SJSA1 (cell line): Measurements from ENCODE around the gene SEMA3F. TPM values are rescaled to one million over a fixed set of nuclear protein-coding genes. Genes with fewer than 3 reads are reported as not detected.

Experiments
- DNase-seq, 2 experiments: peaks; one replicate each; pipeline ENCODE4 v3.0.0-alpha.2; 2015 to 2020; ENCODE audit warnings: low spot score in 2 of 2, low read depth in 1 of 2
- H3K27ac ChIP-seq: fragments of 250-450 bp; sonication (Bioruptor Pico); 2 replicates; pipeline ENCODE4 v1.5.1; 2020; ENCODE audit warnings: mild to moderate bottlenecking, moderate library complexity
- H3K27me3 ChIP-seq: fragments of 250-450 bp; sonication (Bioruptor Pico); replicated peaks from 2 replicates; pipeline ENCODE4 v1.5.1; 2020; ENCODE audit warnings: mild to moderate bottlenecking, moderate library complexity
- H3K36me3 ChIP-seq: fragments of 250-450 bp; sonication (Bioruptor Pico); 2 replicates; pipeline ENCODE4 v1.5.1; 2020; ENCODE audit warnings: mild to moderate bottlenecking
- H3K4me1 ChIP-seq: fragments of 250-450 bp; sonication (Bioruptor Pico); replicated peaks from 2 replicates; pipeline ENCODE4 v1.6.1; 2021; ENCODE audit warnings: mild to moderate bottlenecking
- H3K4me3 ChIP-seq: fragments of 250-450 bp; sonication (Bioruptor Pico); 2 replicates; pipeline ENCODE4 v1.5.1; 2020; ENCODE audit warnings: mild to moderate bottlenecking
- H3K9me3 ChIP-seq: fragments of 250-450 bp; sonication (Bioruptor Pico); replicated peaks from 2 replicates; pipeline ENCODE4 v1.5.1; 2020; ENCODE audit warnings: mild to moderate bottlenecking
- total RNA-seq: library from RNA; depleted of rRNA; stranded (reverse); fragments of >200 nt; shearing (Covaris generic); gene quantifications from 2 replicates; pipeline ENCODE4 v1.2.3, GENCODE V29; 2014

The SEMA3F gene
- total RNA-seq, 1 experiment from 2014 or later: 0.58 TPM

DNA sequence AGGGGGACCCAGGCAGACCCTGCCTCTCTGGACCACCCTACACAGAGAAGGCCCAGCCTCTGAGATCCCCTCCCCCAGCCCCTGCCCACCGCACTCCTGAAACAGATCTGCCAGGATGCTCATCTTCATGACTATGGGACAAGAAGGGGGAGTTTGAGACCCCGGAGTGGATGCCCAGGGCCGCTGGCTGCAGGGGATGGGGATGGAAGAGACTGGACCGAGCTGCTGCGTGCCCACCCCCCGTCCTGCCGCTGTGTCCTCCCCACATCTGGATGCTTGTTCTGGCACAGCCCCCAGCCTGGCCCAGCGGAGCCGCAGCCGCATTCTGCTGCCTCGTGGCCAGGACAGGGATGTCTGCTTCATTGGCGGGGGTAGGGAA, 30.3 kb upstream of the SEMA3F start:
- Histone ChIP-seq H3K4me1 (no peaks in the 10 kb centered on the region), H3K4me3 (no peak overlapping the region), H3K27ac (no peak overlapping the region), H3K27me3 (no peaks in the 10 kb centered on the region), H3K36me3 (peaks cover 26% of the 10 kb centered on the region), H3K9me3 (no peaks in the 10 kb centered on the region)
- no peak for DNase-seq

DNA sequence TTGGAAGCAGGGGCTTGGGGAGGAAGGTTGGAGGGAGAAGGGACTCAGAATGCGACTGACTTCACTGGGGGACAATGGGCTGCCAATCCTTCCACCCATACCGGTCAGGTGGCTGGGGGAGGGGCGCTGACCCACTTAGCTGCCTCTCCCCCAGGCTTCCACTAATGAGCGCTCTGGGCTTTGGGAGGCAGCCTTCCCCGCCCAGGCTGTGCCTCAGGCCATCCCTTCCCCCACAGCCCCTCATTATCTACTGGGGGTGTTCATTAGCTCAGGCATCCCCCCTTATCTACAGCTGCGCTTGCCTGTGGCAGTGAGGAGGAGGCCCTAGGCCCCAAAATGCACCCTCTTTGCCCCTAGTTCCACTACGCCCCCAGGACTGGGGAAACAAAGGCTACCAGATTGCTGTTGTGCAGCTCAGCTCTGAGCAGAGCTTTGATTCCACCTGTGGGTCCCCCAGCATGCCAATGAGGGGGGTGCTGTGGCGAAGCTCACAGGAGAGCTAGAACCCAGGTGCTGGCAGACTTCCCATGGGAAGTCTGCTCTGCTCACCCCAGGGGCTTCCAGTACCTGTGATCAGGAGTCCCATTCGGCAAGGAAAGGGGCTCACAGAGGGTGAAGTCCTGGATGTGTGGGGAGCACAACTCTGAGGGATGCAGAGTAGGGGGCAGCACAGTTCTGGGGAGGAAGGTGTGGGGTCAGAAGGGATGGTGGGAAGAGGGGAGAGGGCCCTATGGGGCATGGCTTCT, 29.4 kb upstream of the SEMA3F start:
- no peaks in the 10 kb centered on the region for H3K4me1 ChIP-seq
- no peak overlapping the region for H3K27ac ChIP-seq
- H3K27me3 ChIP-seq: no peaks in the 10 kb centered on the region
- no peak for DNase-seq
- peaks cover 17% of the 10 kb centered on the region for H3K36me3 ChIP-seq
- H3K4me3 ChIP-seq: no peak overlapping the region
- no peaks in the 10 kb centered on the region for H3K9me3 ChIP-seq

DNA sequence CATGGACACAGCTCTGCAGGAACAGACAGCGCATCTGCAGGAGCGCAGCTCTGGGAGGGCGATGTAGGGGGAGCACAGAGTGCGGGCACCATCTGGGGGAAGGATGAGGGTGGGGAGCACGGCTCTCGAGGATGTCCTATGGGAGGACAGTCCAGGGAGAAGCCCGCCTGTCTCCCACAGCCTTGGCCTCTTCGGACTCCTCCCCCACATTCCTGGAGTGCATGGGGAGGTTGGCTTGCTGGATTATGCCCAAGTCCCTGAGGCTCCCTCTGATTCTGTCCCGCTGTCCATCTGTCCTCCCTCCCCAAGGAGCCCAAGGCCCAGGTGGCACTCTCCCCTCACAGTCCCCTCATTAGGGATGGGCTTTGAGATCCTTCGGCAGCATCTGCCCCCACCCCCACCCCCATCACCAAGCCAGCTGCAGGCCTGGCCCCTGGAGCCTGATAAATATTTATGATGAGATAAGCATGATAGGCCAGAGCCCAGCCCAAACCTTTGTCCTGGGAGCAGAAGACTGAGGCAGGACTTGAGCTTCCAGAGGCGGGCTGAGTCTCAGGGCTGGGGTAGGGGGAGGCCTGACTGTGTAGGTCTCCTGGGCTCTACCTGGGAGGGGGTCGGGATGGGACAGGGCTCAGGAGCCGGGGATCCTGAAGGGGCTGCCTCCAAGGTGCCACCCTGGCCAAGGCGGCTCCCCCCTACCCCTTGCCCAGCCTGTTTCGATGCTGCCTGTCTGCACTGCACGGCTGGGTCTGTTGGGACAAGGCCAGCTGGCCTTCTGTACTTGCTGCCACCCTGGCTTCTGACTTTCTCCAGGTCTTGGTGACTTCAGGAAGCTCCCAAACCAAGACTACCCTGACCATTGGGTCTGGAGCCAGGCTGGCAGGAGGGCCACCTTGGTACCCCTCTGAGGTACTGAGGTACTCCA, 28.6 kb upstream of the SEMA3F start:
- no peaks in the 10 kb centered on the region for H3K9me3 ChIP-seq
- no peaks in the 10 kb centered on the region for H3K27me3 ChIP-seq
- no peak overlapping the region for H3K27ac ChIP-seq
- peaks cover 9% of the 10 kb centered on the region for H3K36me3 ChIP-seq
- H3K4me3 ChIP-seq: no peak overlapping the region
- no peaks in the 10 kb centered on the region for H3K4me1 ChIP-seq
- no peak for DNase-seq

DNA sequence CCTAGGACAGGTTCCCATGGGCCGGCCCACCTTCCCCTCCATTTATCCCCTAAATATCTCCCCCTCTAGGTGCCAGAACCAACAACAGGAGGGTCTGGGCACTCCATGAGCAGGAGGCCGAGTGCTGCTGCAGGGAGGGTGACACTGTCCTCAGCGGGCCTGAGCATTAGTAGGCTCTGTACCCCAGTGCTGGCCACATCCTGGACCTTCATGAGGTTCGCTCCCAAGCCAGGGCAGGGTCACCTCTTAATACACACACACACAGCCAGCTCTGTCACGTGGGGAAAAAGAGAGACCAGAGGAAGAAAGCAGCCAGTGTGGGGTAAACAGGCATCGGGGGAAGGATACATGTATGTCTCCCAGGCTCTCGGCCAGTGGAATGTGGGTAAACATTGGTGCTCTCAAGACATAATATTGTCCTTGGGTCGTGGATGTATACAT, 27.9 kb upstream of the SEMA3F start:
- H3K27ac ChIP-seq: no peak overlapping the region
- no peak overlapping the region for H3K4me3 ChIP-seq
- peaks cover 1% of the 10 kb centered on the region for H3K36me3 ChIP-seq
- no peaks in the 10 kb centered on the region for H3K27me3 ChIP-seq
- DNase-seq: no peak
- no peaks in the 10 kb centered on the region for H3K4me1 ChIP-seq
- no peaks in the 10 kb centered on the region for H3K9me3 ChIP-seq

DNA sequence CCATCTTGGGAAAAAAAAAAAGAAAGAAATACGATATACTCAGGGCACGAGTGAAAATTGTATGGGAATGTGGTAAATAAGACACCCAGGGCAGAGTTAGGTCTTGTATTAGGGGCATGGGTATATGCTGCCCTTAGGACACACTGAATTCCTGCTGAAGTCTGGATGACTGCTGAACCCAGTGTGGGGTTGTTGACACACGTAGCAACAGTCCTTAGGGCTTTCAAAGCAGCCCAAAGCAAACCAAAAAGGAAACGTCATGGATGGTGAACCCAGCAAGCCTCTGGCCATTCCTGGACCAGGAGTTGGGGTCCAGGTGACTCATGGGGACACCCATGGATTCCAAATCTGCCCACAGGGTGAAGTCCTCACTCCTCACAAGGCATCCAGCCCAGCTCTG, 27.1 kb upstream of the SEMA3F start:
- Histone ChIP-seq H3K36me3 (no peaks in the 10 kb centered on the region), H3K4me3 (no peak overlapping the region)
- no peak for DNase-seq

DNA sequence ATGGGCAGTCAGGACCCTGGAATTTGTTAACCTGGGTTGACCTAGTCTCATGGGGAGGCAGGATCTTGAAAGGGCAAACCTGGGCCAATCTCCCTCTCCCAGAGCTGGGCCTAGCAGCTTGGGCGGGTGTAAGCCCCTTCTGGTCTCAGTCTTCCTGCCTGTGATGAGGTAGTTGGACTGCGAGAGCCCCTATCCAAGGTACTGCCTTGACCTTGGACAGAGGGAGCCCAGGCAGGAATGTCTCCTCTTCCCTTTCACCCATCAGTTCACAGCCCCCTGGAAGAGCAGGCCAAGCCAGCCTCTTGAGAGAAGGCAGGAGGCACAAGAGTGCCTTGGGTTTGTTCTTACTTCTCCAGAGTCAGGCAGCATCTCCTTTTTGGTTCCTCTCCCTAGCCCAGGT, 24.7 kb upstream of the SEMA3F start:
- no peak for DNase-seq
- H3K4me3 ChIP-seq: no peak overlapping the region
- no peaks in the 10 kb centered on the region for H3K9me3 ChIP-seq
- H3K27ac ChIP-seq: no peak overlapping the region
- H3K4me1 ChIP-seq: no peaks in the 10 kb centered on the region
- no peaks in the 10 kb centered on the region for H3K36me3 ChIP-seq
- no peaks in the 10 kb centered on the region for H3K27me3 ChIP-seq

More for the DNA sequence above, 27.1 kb upstream of the SEMA3F start:
- Histone ChIP-seq H3K9me3 (no peaks in the 10 kb centered on the region), H3K4me1 (no peaks in the 10 kb centered on the region), H3K27ac (no peak overlapping the region), H3K27me3 (no peaks in the 10 kb centered on the region)

DNA sequence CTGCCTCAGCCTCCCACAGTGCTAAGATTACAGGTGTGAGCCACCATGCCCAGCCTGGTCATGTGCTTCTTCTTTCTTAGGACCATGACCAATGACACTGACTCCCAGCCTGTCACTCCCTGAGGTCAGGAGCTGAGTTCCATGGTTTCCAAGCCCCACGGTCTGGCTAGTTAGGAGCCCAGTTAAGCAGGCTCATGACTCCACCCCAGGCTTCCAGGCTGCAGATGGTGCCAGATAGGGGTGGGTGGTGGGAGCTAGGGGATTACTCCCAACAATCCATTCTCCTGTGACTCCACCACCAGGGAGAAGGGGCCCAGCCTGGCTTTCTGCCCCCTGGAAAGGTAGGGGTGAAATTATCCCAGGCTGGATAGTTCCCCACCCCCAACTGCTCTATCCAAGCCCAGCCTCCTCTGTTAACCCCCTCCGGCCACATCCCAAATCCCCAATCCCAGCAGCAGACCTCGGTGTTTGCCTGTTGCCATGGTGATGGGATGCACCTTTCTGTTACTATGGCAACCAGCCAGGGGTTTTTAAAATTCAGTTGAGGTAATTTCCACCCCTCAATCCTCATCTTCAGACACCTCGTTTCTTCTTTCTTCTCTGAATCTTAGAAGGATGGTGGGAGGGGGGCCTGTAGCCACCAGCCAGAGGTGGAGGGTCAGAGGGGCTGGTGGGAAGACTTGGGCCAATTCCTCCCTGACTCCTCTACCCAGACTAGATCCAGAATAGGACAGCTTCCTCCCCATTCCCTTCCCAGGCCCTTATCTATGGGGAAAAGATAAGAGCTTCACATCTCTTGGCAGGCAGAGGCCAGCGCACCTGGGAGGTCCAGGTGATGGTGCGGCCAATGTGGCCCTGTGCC, 22.5 kb upstream of the SEMA3F start:
- no peak overlapping the region for H3K27ac ChIP-seq
- no peaks in the 10 kb centered on the region for H3K9me3 ChIP-seq
- H3K4me1 ChIP-seq: no peaks in the 10 kb centered on the region
- no peak for DNase-seq
- no peaks in the 10 kb centered on the region for H3K36me3 ChIP-seq
- H3K4me3 ChIP-seq: no peak overlapping the region
- H3K27me3 ChIP-seq: no peaks in the 10 kb centered on the region

DNA sequence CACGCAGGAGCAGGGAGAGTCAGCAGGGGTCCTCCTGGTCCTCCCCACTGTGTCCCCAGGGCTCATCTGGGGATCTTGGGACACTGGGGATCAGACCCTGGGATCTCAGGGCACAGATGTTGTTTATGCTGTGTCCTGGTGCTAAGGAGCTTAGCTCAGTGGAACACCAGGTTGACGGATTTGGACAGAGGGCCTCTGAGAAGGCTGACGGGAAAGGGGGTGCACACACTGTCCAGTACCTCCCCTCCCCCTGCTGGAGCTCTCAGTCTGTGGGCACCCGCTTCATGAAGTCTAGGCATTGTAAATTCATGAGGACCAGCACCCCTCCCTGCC, 21.9 kb upstream of the SEMA3F start:
- Histone ChIP-seq H3K27ac (no peak overlapping the region), H3K9me3 (no peaks in the 10 kb centered on the region), H3K4me1 (no peaks in the 10 kb centered on the region), H3K4me3 (no peak overlapping the region), H3K36me3 (no peaks in the 10 kb centered on the region), H3K27me3 (no peaks in the 10 kb centered on the region)
- no peak for DNase-seq

DNA sequence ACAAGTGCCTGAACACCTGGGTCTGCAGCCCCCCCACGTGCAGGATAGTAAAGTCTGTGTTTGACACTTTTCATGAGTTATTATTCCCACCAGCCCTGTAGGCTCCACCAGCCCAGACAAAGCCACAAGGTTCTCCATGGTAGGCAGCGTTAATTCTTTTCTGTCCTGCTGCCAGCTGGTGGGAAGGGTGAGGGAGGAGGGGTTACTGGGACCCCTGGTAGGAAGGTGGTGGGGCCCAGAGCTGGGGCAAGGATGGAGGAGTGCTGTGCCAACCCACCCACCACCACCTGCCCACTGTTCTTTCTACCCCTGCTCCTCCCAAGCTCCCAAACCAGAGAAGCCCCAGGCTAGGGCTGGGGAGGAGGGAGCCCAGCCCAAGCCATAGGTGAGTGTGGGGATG, 20.8 kb upstream of the SEMA3F start:
- H3K27me3 ChIP-seq: no peaks in the 10 kb centered on the region
- no peak overlapping the region for H3K4me3 ChIP-seq
- H3K36me3 ChIP-seq: no peaks in the 10 kb centered on the region
- H3K27ac ChIP-seq: no peak overlapping the region
- H3K9me3 ChIP-seq: no peaks in the 10 kb centered on the region
- no peaks in the 10 kb centered on the region for H3K4me1 ChIP-seq
- no peak for DNase-seq

DNA sequence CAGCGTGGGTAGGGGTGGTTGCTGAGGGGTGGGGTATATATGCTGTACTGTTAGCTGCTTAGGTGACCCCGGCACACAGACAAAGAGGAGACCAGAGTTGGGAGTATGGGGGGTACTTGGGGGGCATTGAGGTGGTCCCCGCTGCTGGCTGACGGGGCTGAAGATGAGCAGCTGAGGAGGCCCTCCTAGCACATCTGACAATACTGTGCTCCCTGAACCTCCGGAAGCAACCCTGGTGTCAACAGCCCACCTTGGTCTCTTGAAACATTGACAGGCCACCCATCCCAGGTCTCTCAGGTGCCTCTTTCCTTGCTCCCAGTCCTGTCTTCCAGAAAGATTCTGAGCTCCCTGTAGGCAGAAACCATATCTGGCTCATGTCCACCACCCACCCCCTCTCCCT, 19.2 kb upstream of the SEMA3F start:
- no peak for DNase-seq
- H3K4me3 ChIP-seq: no peak overlapping the region
- H3K27ac ChIP-seq: no peak overlapping the region
- no peaks in the 10 kb centered on the region for H3K4me1 ChIP-seq
- H3K36me3 ChIP-seq: no peaks in the 10 kb centered on the region
- no peaks in the 10 kb centered on the region for H3K27me3 ChIP-seq
- no peaks in the 10 kb centered on the region for H3K9me3 ChIP-seq

DNA sequence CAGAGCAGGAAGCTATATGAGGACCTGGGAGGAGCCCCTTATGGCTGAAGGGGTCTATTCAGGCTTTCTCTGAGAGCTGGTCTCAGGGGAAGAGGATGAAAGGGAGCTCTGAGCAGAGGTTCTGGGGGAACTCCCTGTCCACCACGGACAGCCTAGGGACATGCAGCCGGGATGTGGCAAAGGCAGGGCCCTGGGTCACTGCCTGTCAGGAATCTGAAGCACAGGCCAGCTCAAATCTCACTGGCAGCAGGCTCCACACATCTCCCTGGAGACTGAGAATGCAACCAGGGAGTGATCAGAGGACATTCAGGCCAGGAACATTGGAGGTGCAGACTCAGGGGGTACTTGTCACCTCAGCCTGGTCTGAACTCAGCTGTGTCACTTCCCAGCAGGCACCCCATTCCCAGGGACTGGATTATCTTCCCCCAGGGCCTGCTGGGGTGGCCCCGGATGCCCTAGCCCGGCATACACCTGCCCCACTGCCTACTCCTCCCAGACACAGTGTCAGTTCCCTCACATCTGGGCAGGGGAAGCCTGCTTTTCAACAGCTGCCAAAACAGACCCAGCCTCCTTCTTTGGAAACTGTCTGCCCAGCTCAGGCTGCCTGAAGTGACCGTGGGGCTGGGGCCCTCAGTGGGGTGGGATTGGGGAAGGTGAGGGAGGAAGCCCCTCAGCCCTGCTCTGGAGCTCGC, 18.3 kb upstream of the SEMA3F start:
- Histone ChIP-seq H3K27ac (no peak overlapping the region), H3K27me3 (no peaks in the 10 kb centered on the region), H3K4me3 (no peak overlapping the region), H3K36me3 (no peaks in the 10 kb centered on the region), H3K9me3 (no peaks in the 10 kb centered on the region), H3K4me1 (no peaks in the 10 kb centered on the region)
- DNase-seq: no peak

DNA sequence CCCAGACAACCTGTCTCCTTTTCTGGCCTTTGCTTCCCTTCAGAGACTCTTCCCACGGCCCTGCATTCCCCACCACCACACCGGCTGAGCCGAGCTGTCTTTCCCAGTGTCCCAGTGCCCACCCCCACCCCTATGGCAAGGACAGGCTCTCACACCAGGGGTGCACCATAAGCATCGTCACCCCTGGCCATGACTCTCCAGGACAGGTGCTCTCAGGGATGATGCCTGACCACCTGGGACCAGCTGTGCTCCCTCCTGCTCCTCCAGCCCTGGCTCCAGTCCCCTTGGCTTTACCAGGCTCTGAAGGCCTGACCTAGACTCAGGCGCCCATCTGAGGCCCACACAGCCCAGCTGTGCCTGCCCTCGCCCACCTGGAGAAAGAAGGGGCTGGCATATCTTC, 17.6 kb upstream of the SEMA3F start:
- H3K36me3 ChIP-seq: no peaks in the 10 kb centered on the region
- DNase-seq: no peak
- no peaks in the 10 kb centered on the region for H3K27me3 ChIP-seq
- no peaks in the 10 kb centered on the region for H3K9me3 ChIP-seq
- H3K4me3 ChIP-seq: no peak overlapping the region
- H3K27ac ChIP-seq: no peak overlapping the region
- no peaks in the 10 kb centered on the region for H3K4me1 ChIP-seq
